Breast epithelium (tissue), 3 donors: ENCODE measurements around the gene ZNF681.
"Not testable (repeated sequence)": the region's sequence is repeated elsewhere in the genome, so short reads cannot be mapped to it uniquely, and the experiment has no call there.

Experiments
- CTCF ChIP-seq, 3 donors: fragments of 450-650 bp; IDR thresholded peaks; one replicate each; pipeline ENCODE4 v1.5.1; 2016 to 2017; ENCODE audit warnings: antibody characterized with exemption in 3 of 3, mild to moderate bottlenecking in 3 of 3, moderate library complexity in 3 of 3
- POLR2A ChIP-seq: fragments of 450-650 bp; IDR thresholded peaks from one replicate; pipeline ENCODE4 v1.6.1; 2016; ENCODE audit warnings: antibody characterized with exemption, mild to moderate bottlenecking, moderate library complexity

- not testable (repeated sequence) for TF ChIP-seq CTCF (IDR thresholded peaks at IDR 0.05); POLR2A
Measured at GRCh38 chr19:23778036-23778435, 19.3 kb upstream of the ZNF681 start.
